ENCODE measurements around the gene HAP1.

Gene HAP1

DNA sequence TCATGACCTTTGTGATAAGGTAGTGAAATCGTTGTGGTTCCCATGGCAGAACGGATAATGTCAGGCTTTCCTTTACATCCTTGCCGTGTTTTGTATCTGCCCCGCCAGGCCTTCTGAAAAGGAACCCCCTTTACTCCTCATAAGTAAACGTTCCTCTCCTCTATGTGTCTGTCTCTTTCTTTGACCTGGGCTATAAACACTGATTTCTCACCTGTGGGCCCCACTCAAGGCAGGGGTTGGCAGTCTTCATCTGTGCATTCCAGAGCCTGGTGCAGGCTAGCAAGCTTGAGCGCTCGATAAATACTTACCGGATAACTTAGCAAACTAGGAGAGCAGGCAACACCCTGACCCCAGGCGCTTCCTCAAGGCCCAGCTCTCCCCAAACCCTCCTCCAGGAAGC is 7.3 kb upstream of the HAP1 start:
- no peak for TF ChIP-seq CTCF (conservative IDR thresholded peaks at IDR 0.05; ENCODE audit: low read length)
- H3K4me3 ChIP-seq (ENCODE audit: low read length) = no peak overlapping the region

GRCh38 chr17:41740506-41740905 is 6.1 kb upstream of the HAP1 start:
- DNase-seq (ENCODE audit: low read depth) = no peak
- no peak for TF ChIP-seq CTCF (conservative IDR thresholded peaks at IDR 0.05; ENCODE audit: low read length)
- H3K4me3 ChIP-seq (ENCODE audit: low read length) = no peak overlapping the region

More for the DNA sequence above, 7.3 kb upstream of the HAP1 start:
- DNase-seq (ENCODE audit: low read depth) = no peak

DNA sequence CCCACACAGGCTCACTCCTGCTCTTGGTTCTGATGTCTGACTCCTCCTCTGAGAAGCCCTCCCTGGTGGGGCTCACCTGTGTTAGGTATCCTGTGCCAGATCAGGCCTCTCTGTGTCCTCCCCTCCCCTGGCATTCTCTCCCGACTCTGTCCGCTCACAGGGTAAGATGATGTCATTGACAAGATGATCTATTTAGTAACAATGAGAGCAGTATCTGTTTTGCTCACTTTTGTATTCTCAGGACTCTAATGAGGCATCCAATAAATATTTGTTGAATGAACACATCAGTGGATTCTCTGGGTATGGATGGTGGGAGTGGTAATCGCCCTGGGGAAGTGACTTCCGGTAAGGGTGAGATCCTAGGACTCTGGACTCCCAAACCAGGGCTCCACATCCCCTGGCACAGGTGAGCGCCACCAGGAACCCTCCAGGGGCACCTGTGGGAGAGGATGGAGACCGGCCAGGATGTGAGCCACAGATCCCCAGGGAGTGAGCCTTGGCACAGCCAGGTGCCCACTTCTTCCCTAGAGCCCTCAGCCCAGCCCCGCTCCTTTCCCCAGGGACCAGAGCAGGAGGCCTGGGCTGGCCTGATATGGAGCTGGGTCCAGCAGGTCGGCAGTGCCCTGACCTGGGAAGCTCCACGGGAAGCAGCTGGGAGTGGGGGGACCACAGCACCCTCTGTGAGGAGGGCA is 5.4 kb upstream of the HAP1 start:
- peak; percentile 49 for DNase-seq (ENCODE audit: low read depth)
- H3K4me3 ChIP-seq (ENCODE audit: low read length) = no peak overlapping the region
- no peak for TF ChIP-seq CTCF (conservative IDR thresholded peaks at IDR 0.05; ENCODE audit: low read length)

GRCh38 chr17:41738801-41739112 is 4.3 kb upstream of the HAP1 start:
- TF ChIP-seq CTCF (conservative IDR thresholded peaks at IDR 0.05; ENCODE audit: low read length) = no peak
- no peak for DNase-seq (ENCODE audit: low read depth)
- H3K4me3 ChIP-seq (ENCODE audit: low read length) = no peak overlapping the region

- no peak overlapping the region for H3K4me3 ChIP-seq (ENCODE audit: low read length)
- TF ChIP-seq CTCF (conservative IDR thresholded peaks at IDR 0.05; ENCODE audit: low read length) = peak; percentile 96
- DNase-seq (ENCODE audit: low read depth) = peak; percentile 62
Measured at GRCh38 chr17:41738077-41738800, 3.8 kb upstream of the HAP1 start.

- DNase-seq (ENCODE audit: low read depth) = no peak
- no peak for TF ChIP-seq CTCF (conservative IDR thresholded peaks at IDR 0.05; ENCODE audit: low read length)
- H3K4me3 ChIP-seq (ENCODE audit: low read length) = no peak overlapping the region
Measured at GRCh38 chr17:41737680-41738023, 3.2 kb upstream of the HAP1 start.

- H3K4me3 ChIP-seq (ENCODE audit: low read length) = no peak overlapping the region
- no peak for TF ChIP-seq CTCF (conservative IDR thresholded peaks at IDR 0.05; ENCODE audit: low read length)
- no peak for DNase-seq (ENCODE audit: low read depth)
Measured at GRCh38 chr17:41736983-41737679, 2.7 kb upstream of the HAP1 start.
